SK-N-SH (cell line): ENCODE results near the gene DDIT3.

Experiments
- EZH2phosphoT487 ChIP-seq: fragments of 200-600 bp; sonication (generic); IDR thresholded peaks from 2 replicates; pipeline ENCODE4 v1.6.1; 2017; ENCODE audit warnings: low read depth, mixed run types, mild to moderate bottlenecking, antibody characterized with exemption, moderate library complexity, borderline replicate concordance
- JUND ChIP-seq: IDR thresholded peaks from 2 replicates; pipeline ENCODE4 v1.4.0; 2012
- NRF1 ChIP-seq: IDR thresholded peaks from 2 replicates; pipeline ENCODE4 v1.6.1; 2012; ENCODE audit warnings: low read depth, mild to moderate bottlenecking, low read length
- POLR2AphosphoS5 ChIP-seq: IDR thresholded peaks from 2 replicates; pipeline ENCODE4 v1.6.1; 2012; ENCODE audit warnings: low read depth, low read length
- RAD21 ChIP-seq: IDR thresholded peaks from 2 replicates; pipeline ENCODE4 v1.6.1; 2012; ENCODE audit warnings: mild to moderate bottlenecking, low read length
- RFX5 ChIP-seq: IDR thresholded peaks from 2 replicates; pipeline ENCODE4 v1.6.1; 2012; ENCODE audit warnings: mild to moderate bottlenecking, improper control_type of control experiment, low read length
- SMC3 ChIP-seq: IDR thresholded peaks from 2 replicates; pipeline ENCODE4 v1.6.1; 2012; ENCODE audit warnings: low read depth, low read length, improper control_type of control experiment
- TCF12 ChIP-seq: IDR thresholded peaks from 2 replicates; pipeline ENCODE4 v1.4.0; 2012
- YY1 ChIP-seq: IDR thresholded peaks from 2 replicates; pipeline ENCODE4 v1.4.0; 2012; ENCODE audit warnings: low read depth, mild to moderate bottlenecking
- TF ChIP-seq, protein P1 (sequence below): IDR thresholded peaks from 2 replicates; pipeline ENCODE4 v1.4.0; 2012; ENCODE audit warnings: low read depth, borderline replicate concordance
- TF ChIP-seq, protein P2 (sequence below): fragments of 200-600 bp; sonication (generic); IDR thresholded peaks from 2 replicates; pipeline ENCODE4 v1.6.1; 2017; ENCODE audit warnings: antibody characterized with exemption, mild to moderate bottlenecking, moderate library complexity
- TF ChIP-seq, protein P3 (sequence below): fragments of 150-350 bp; IDR thresholded peaks from 2 replicates; pipeline ENCODE4 v1.6.1; 2017; ENCODE audit warnings: antibody characterized with exemption, low read length, low read depth, borderline replicate concordance
- TF ChIP-seq, protein P4 (sequence below): IDR thresholded peaks from 2 replicates; pipeline ENCODE4; 2012

DNA sequence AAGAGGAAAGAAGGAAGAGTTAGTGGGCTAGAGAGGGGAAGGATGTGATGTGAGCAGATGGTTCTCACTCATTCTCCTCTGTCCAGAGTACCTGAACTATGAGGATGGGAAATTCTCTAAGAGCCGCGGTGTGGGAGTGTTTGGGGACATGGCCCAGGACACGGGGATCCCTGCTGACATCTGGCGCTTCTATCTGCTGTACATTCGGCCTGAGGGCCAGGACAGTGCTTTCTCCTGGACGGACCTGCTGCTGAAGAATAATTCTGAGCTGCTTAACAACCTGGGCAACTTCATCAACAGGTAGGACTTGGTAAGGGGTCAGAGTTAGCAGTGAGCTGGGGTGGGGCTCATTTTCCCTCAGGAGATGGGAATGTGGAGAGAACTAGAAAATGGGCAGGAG lies 7.6 kb downstream of the DDIT3 start:
- TF ChIP-seq, protein P1, sequence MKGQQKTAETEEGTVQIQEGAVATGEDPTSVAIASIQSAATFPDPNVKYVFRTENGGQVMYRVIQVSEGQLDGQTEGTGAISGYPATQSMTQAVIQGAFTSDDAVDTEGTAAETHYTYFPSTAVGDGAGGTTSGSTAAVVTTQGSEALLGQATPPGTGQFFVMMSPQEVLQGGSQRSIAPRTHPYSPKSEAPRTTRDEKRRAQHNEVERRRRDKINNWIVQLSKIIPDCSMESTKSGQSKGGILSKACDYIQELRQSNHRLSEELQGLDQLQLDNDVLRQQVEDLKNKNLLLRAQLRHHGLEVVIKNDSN: no peak
- TF ChIP-seq TCF12 (no peak), EZH2phosphoT487 (no peak), RFX5 (no peak), RAD21 (no peak), SMC3 (no peak), YY1 (no peak), JUND (no peak), POLR2AphosphoS5 (no peak), NRF1 (no peak)
- TF ChIP-seq, protein P2, sequence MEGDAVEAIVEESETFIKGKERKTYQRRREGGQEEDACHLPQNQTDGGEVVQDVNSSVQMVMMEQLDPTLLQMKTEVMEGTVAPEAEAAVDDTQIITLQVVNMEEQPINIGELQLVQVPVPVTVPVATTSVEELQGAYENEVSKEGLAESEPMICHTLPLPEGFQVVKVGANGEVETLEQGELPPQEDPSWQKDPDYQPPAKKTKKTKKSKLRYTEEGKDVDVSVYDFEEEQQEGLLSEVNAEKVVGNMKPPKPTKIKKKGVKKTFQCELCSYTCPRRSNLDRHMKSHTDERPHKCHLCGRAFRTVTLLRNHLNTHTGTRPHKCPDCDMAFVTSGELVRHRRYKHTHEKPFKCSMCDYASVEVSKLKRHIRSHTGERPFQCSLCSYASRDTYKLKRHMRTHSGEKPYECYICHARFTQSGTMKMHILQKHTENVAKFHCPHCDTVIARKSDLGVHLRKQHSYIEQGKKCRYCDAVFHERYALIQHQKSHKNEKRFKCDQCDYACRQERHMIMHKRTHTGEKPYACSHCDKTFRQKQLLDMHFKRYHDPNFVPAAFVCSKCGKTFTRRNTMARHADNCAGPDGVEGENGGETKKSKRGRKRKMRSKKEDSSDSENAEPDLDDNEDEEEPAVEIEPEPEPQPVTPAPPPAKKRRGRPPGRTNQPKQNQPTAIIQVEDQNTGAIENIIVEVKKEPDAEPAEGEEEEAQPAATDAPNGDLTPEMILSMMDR: no peak
- TF ChIP-seq, protein P3, sequence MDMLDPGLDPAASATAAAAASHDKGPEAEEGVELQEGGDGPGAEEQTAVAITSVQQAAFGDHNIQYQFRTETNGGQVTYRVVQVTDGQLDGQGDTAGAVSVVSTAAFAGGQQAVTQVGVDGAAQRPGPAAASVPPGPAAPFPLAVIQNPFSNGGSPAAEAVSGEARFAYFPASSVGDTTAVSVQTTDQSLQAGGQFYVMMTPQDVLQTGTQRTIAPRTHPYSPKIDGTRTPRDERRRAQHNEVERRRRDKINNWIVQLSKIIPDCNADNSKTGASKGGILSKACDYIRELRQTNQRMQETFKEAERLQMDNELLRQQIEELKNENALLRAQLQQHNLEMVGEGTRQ: no peak
- TF ChIP-seq, protein P4, sequence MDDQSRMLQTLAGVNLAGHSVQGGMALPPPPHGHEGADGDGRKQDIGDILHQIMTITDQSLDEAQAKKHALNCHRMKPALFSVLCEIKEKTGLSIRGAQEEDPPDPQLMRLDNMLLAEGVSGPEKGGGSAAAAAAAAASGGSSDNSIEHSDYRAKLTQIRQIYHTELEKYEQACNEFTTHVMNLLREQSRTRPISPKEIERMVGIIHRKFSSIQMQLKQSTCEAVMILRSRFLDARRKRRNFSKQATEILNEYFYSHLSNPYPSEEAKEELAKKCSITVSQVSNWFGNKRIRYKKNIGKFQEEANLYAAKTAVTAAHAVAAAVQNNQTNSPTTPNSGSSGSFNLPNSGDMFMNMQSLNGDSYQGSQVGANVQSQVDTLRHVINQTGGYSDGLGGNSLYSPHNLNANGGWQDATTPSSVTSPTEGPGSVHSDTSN: no peak
